Esophagus muscularis mucosa (tissue), 4 donors: Measurements from ENCODE around the gene ATP5PO.

Experiments used
- CTCF ChIP-seq, 3 experiments: fragments of 200-600 bp in 2 of 3; fragments of 450-650 bp in 1 of 3; sonication (generic) in 2 of 3; IDR thresholded peaks; one replicate each; pipeline ENCODE4 v1.5.1; 2017 to 2019; ENCODE audit warnings: antibody characterized with exemption in 3 of 3, mild to moderate bottlenecking in 2 of 3, moderate library complexity in 1 of 3
- EP300 ChIP-seq: sonication (generic); formaldehyde crosslinking; IDR thresholded peaks from one replicate; pipeline ENCODE4 v1.6.1; 2017; ENCODE audit warnings: antibody characterized with exemption
- POLR2A ChIP-seq: fragments of 450-650 bp; IDR thresholded peaks from one replicate; pipeline ENCODE4 v1.6.1; 2017; ENCODE audit warnings: antibody characterized with exemption, moderate library complexity, mild to moderate bottlenecking, low read depth
- POLR2AphosphoS5 ChIP-seq, 2 donors: sonication (generic); formaldehyde crosslinking; IDR thresholded peaks; one replicate each; pipeline ENCODE4 v1.6.1; 2017; ENCODE audit warnings: antibody characterized with exemption in 2 of 2

GRCh38 chr21:33948951-33949444 is 33.4 kb upstream of the ATP5PO start:
- TF ChIP-seq POLR2A (no peak), CTCF (IDR thresholded peaks at IDR 0.05) (no peak), POLR2AphosphoS5 (IDR thresholded peaks at IDR 0.05) (no peak), EP300 (no peak)
